Ovary (tissue), 3 donors: Measurements from ENCODE around the gene E2F2.

Experiments used
- POLR2A ChIP-seq: fragments of 450-650 bp; IDR thresholded peaks from one replicate; pipeline ENCODE4 v1.6.1; 2017; ENCODE audit warnings: antibody characterized with exemption, mild to moderate bottlenecking, moderate library complexity
- TF ChIP-seq, protein P1 (sequence below), 3 donors: fragments of 450-650 bp in 2 of 3; fragments of 200-600 bp in 1 of 3; IDR thresholded peaks; one replicate each; pipeline versions ENCODE4 v1.5.1 to v1.8.0; 2016 to 2022; ENCODE audit warnings: antibody characterized with exemption in 3 of 3, mild to moderate bottlenecking in 1 of 3
- donor health status: DM: no; HTN: no; CAD: no.

DNA sequence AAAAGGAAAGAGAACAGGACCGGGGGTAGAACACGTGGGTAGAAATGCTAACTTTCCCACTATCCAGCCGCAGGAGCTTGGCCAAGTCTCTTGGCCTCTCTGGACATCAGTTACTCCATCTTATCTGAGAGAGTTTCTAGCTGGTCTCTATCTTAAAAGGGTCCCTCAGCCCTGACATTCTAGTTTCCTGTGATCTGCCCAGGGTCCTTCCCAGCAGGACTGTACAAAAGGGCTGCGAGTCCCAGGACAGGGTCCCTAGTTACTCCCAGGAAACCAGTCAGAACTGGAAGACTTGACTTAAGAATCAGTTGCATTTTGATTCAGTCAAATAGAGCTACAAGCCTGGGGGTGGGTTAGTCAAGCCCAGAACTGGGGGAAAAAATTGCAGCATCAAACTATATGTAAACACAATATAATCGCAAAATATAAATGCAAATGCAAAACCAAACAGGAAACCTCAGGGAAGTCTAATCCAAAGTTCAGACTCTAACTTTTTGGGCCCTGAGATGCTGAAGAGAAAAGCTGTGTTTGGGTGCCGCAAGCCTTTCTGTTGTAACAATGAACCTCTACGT lies 49.9 kb downstream of the E2F2 start:
- TF ChIP-seq, protein P1, sequence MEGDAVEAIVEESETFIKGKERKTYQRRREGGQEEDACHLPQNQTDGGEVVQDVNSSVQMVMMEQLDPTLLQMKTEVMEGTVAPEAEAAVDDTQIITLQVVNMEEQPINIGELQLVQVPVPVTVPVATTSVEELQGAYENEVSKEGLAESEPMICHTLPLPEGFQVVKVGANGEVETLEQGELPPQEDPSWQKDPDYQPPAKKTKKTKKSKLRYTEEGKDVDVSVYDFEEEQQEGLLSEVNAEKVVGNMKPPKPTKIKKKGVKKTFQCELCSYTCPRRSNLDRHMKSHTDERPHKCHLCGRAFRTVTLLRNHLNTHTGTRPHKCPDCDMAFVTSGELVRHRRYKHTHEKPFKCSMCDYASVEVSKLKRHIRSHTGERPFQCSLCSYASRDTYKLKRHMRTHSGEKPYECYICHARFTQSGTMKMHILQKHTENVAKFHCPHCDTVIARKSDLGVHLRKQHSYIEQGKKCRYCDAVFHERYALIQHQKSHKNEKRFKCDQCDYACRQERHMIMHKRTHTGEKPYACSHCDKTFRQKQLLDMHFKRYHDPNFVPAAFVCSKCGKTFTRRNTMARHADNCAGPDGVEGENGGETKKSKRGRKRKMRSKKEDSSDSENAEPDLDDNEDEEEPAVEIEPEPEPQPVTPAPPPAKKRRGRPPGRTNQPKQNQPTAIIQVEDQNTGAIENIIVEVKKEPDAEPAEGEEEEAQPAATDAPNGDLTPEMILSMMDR (IDR thresholded peaks at IDR 0.05) = no peak
- TF ChIP-seq POLR2A = no peak
